Urothelium cell line (cell line): ENCODE data around the gene TMEM167B.
A peak's percentile ranks its signal among the peaks of the same experiment; 100 is the strongest.
"Not testable (repeated sequence)": the region's sequence is repeated elsewhere in the genome, so short reads cannot be mapped to it uniquely, and the experiment has no call there.

Source experiments
- DNase-seq: peaks from one replicate; pipeline ENCODE4 v3.0.0; 2011; ENCODE audit warnings: low spot score, mixed read lengths
- FAIRE-seq: peaks from 2 replicates; lab custom pipeline; 2011; peaks lifted over from hg19 to GRCh38; lab: Jason Lieb, UNC

TMEM167B gene

GRCh38 chr1:109112652-109113285 is 22.2 kb downstream of the TMEM167B start:
- no peak for FAIRE-seq

DNA sequence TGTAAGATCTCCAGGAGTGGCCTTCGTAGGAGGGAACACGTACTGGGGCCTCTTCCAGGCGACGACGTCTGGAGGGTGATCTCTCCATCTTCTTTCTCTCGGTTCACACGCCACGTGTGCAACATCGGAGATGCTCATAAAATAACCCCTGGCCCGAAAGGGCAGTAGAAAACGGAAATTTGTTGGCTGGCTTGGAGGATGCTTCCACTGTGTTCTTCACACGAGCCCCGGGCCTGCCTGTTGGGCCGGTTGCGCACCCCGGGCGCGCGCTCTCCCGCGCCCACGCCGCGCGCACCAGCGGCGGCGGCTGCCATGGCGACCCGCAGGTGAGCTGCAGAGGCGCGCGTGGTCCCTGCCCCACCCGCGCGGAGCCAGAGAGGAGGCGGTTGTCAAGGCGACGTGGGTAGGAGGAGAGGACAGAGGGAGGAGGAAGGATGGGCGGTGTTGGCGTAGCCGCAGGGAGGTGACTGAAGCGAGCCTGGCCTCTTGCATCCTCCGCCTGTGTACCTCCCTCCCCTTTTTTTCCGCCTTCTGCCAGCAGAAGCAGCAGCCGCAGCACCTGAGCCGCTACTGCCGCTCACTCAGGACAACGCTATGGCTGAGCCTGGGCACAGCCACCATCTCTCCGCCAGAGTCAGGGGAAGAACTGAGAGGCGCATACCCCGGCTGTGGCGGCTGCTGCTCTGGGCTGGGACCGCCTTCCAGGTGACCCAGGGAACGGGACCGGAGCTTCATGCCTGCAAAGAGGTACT is 23.2 kb downstream of the TMEM167B start, which contains the start of gene ELAPOR1:
Gene ELAPOR1, plus strand, starts transcription at position 526 of the 752 bp plus-strand sequence. Its CDS starts 69 bp downstream, at position 595.
- no peak for FAIRE-seq
- no peak for DNase-seq

More at GRCh38 chr1:109112652-109113285, 22.2 kb downstream of the TMEM167B start:
- peak; percentile 96 for DNase-seq

DNA sequence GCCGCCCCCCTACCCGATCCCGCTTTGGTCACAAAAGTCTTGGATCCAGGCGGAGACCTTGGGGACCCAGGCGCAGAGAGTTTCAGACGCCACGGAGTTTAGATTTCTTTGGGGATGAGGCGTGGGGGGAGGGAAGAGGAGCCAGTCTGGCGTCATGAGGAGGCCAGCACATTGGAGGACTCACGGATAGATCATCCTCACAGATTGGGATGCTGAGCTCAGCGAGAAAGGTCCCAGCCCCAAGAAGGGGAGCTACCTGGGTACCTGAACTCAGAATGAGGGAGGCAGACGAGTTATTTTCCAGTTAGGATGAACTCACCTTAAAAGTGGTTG is 23.7 kb downstream of the TMEM167B start:
- FAIRE-seq (no peak), DNase-seq (no peak)

DNA sequence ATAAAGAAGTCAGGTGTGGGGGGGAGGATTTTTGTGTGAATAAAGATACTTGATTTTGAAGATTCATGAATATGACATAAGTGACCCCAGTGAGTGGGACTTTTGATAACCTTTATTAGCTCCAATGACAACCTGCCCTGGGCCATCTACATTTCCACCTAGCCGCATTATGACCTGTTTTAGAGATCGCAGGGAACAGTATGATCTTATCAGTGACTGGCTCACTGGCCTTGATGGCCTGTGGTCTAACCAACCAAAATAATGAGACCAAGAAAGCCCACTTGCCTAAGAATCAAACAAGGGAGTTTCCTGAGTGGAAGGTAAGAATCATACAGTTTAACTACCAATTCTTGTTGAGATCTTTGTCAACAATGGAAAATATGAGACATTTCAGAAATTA is 25.1 kb downstream of the TMEM167B start:
- FAIRE-seq (no peak), DNase-seq (no peak)

DNA sequence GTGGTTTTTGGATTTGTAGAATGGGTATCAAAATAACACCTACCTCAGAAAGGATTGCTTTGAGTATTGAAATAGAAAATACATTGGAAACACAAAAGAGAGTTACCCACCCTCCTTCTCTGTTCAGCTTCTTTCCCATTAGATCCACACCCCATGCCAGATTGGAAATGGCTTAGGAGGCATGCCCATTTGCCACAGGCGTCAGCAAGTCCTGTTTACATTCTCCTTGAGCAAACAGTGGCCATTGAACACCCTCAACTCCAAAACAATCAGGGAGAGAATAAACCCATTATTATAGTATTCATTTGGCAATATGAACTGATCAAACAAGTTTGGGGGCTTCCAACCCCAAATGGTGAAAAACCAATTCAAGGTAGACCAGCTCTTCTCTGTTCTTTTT is 25.7 kb downstream of the TMEM167B start:
- FAIRE-seq (no peak), DNase-seq (no peak)

DNA sequence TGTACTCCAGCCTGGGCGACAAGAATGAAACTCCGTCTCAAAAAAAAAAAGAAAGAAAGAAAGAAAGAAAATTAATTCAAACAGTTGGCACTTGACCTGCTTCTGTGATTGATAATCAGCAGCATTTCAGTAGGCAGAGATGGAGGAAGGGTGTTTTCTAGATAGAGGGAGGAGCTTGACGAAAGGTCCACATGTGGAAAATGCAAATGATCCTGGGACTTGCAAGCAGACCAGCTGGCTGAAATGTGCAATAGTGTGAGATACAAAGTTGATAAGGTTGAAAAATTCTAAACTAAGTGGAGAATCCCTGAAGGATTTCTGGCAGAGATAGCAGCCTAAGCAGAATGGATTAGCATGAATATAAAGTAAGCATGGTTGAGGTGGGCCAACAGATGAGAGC is 27.5 kb downstream of the TMEM167B start:
- DNase-seq = no peak
- FAIRE-seq = no peak

DNA sequence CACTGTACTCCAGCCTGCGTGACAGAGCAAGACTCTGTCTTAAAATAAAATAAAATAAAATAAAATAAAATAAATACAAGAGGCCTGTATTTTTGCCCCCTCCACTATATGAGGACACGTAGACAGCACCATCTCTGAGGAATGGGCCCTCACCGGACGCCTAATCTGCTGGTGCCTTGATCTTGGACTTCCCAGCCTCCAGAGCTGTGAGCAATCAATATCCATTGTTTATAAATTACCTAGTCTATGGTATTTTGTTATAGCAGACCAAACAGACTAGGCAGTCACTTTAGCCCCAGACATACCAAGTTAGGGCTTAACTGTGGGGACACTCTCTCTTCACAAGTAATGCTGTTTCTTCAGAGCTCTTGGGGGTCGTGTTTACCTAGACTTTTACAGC is 29.8 kb downstream of the TMEM167B start:
- FAIRE-seq = no peak
- no peak for DNase-seq

DNA sequence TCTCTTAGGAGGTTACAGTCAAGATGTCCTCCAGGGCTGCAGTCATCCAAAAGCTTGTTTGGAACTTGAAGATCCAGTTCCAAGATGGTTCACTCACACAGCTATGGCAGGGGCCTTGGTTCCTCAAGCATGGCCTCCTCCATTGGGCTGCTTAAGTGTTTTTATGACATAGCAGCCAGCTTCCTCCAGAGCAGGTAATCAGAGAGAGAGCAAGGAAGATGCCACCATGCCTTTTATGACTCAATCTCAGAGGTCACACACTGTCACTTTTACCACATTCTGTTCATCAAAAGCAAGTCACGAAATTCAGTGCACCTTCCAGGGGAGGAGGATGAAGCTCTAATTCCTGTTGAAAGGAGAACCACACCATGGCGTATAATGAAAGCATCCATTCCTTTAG is 40.5 kb downstream of the TMEM167B start:
- FAIRE-seq = no peak

DNA sequence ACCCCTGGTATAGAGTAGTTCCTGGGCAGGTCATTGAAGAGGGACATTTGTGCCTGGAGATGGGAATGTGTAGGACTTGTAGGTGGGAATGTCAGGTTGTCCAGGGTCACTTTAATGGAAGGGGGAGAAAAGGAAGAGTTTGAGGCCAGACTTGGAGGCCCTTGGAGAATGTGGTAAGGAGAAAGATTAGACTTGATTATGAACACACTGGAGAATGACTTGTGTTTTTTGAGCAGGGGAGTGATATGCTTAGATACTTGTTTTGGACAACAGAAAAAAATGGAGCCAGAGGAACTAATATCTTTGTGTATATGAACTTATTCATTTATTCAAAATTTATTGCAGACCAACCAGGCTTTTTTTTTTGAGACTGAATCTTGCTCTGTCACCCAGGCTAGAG is 41.2 kb downstream of the TMEM167B start:
- FAIRE-seq = no peak
- DNase-seq = no peak

More for the DNA sequence above, 40.5 kb downstream of the TMEM167B start:
- no peak for DNase-seq

DNA sequence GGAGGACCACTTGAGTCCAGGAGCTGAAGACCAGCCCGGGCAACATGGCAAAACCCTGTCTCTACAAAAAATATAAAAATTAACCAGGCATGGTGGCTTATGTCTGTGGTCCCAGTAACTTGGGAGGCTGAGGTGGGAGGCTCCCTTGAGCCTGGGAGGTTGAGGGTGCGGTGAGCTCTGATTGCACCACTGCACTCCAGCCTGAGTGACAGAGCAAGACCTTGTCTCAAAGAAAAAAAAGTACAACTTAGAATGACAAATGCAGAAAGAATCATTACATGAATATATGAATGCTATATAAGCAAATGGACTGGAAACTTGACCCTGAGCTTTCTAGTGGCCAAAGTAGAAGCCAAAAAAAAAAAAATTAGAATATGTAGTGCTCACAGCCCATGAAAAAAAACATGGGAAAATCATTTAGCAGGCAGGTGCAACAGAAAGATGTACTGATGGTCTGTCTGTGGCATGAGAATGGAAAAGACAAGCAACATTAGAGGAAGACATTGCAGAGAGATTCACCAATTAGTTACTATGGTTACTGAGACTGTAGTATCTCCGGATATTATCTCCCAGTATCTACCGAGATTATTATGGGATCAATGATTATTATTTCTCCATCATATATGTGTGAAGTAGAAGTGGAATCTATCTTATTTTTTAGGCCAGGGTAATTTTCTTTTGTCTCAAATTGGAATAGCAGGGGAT is 42.6 kb downstream of the TMEM167B start:
- DNase-seq (no peak), FAIRE-seq (no peak)

GRCh38 chr1:109133815-109134214 is 43.3 kb downstream of the TMEM167B start:
- no peak for FAIRE-seq

DNA sequence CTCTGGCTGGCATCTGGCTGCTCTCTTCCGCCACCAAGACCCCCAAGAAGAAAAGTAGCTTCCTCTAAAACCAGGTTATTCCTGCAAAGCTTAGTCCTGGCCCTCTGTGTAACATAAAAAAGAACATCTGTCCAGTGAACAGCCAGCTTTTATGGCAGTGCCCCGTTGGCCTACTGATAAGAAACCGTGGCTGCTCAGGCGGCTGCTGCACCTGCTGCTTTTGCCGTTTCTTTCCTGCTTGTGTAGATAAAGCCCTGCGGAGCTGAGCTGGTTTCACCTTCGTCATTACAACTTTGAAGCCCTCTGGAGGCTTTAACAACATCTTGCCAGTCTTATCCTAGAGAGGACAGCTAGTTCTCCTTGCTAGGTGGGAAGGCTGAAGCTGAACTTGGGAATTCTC is 43.9 kb downstream of the TMEM167B start:
- DNase-seq = no peak

More at GRCh38 chr1:109133815-109134214, 43.3 kb downstream of the TMEM167B start:
- no peak for DNase-seq

GRCh38 chr1:109135940-109136339 is 45.4 kb downstream of the TMEM167B start:
- FAIRE-seq (no peak), DNase-seq (no peak)

More for the DNA sequence above, 43.9 kb downstream of the TMEM167B start:
- no peak for FAIRE-seq

- no peak for FAIRE-seq
- no peak for DNase-seq
Observed at GRCh38 chr1:109136766-109137165, 46.2 kb downstream of the TMEM167B start.

DNA sequence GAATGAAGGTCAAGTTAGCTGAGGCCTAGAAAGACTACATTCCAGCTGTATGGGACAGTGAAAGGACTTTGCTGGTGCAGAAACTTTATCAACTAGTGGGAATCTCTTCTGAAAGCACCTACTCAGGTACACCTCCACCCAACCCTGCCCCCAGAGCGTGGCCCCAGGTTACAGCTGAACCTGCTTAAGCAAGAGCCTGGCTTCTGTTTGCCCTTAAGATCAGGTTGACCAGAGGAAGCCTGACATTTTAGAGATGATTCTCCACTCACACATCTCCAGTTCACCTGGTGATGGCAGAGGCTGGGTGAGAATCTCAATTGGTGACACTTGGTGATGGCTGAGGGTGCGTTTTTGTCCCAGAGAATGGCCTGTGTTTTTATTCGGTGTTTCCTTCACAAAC is 47.4 kb downstream of the TMEM167B start:
- FAIRE-seq (no peak), DNase-seq (no peak)

- DNase-seq (no peak), FAIRE-seq (no peak)
Observed at GRCh38 chr1:109138358-109138757, 47.8 kb downstream of the TMEM167B start.

GRCh38 chr1:109140392-109140791 is 49.8 kb downstream of the TMEM167B start:
- FAIRE-seq (no peak), DNase-seq (no peak)

- no peak for DNase-seq
- no peak for FAIRE-seq
Observed at GRCh38 chr1:109142260-109142659, 51.7 kb downstream of the TMEM167B start.

- DNase-seq, FAIRE-seq: not testable (repeated sequence)
Observed at GRCh38 chr1:109142725-109143124, 52.2 kb downstream of the TMEM167B start.
